ENCODE results near the gene RAB3C. TPM values are rescaled to one million over a fixed set of nuclear protein-coding genes. Genes with fewer than 3 reads are reported as not detected.

Gene RAB3C
- total RNA-seq, 1 donor from 2014 or later = 3.0 TPM

DNA sequence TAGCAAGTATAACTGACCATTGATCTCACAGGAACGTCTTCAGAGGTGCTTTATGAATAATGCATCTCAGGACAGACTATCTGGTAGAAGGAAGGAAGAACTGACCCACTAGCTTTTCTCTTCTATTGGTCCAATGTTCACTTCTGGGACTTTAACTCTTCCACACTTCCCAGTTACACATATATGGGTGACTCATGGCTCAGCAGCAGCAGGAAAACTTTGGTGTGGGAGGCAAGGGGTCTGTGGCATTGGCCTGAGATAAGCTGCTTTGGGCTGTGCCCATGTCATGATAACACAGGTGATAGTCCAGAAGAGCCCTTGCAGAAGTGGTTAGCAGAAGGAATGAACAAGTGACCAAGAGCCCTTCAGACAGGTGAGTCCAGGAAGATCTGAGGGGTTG is 148.8 kb downstream of the RAB3C start:
- TF ChIP-seq CTCF (IDR thresholded peaks at IDR 0.05) = no peak
- no peak for DNase-seq (ENCODE audit: low spot score in 2 of 2)
- intact Hi-C loops (cut with DNase I) = no loop called here

GRCh38 chr5:58735637-58736036 is 152.8 kb downstream of the RAB3C start:
- intact Hi-C loops (cut with DNase I) = no loop called here
- Histone ChIP-seq H3K27me3 (no peaks in the 10 kb centered on the region), H3K4me1 (no peaks in the 10 kb centered on the region), H3K27ac (no peak overlapping the region), H3K36me3 (no peaks in the 10 kb centered on the region), H3K4me3 (no peak overlapping the region), H3K9me3 (no peaks in the 10 kb centered on the region)
- no peak for TF ChIP-seq CTCF (IDR thresholded peaks at IDR 0.05)
- DNase-seq (ENCODE audit: low spot score in 2 of 2) = no peak

More for the DNA sequence above, 148.8 kb downstream of the RAB3C start:
- Histone ChIP-seq H3K36me3 (no peaks in the 10 kb centered on the region), H3K9me3 (no peaks in the 10 kb centered on the region), H3K4me1 (no peaks in the 10 kb centered on the region), H3K4me3 (no peak overlapping the region), H3K27ac (no peak overlapping the region), H3K27me3 (no peaks in the 10 kb centered on the region)

GRCh38 chr5:58736214-58736613 is 153.3 kb downstream of the RAB3C start:
- Histone ChIP-seq H3K4me1 (no peaks in the 10 kb centered on the region), H3K4me3 (no peak overlapping the region), H3K27ac (no peak overlapping the region), H3K9me3 (no peaks in the 10 kb centered on the region), H3K36me3 (no peaks in the 10 kb centered on the region), H3K27me3 (no peaks in the 10 kb centered on the region)
- no peak for DNase-seq (ENCODE audit: low spot score in 2 of 2)
- intact Hi-C loops (cut with DNase I) = no loop called here
- no peak for TF ChIP-seq CTCF (IDR thresholded peaks at IDR 0.05)

GRCh38 chr5:58737671-58738070 is 154.8 kb downstream of the RAB3C start:
- Histone ChIP-seq H3K27ac (no peak overlapping the region), H3K4me3 (no peak overlapping the region), H3K27me3 (no peaks in the 10 kb centered on the region), H3K4me1 (no peaks in the 10 kb centered on the region), H3K9me3 (no peaks in the 10 kb centered on the region), H3K36me3 (no peaks in the 10 kb centered on the region)
- no peak for DNase-seq (ENCODE audit: low spot score in 2 of 2)
- no peak for TF ChIP-seq CTCF (IDR thresholded peaks at IDR 0.05)
- intact Hi-C loops (cut with DNase I) = no loop called here

DNA sequence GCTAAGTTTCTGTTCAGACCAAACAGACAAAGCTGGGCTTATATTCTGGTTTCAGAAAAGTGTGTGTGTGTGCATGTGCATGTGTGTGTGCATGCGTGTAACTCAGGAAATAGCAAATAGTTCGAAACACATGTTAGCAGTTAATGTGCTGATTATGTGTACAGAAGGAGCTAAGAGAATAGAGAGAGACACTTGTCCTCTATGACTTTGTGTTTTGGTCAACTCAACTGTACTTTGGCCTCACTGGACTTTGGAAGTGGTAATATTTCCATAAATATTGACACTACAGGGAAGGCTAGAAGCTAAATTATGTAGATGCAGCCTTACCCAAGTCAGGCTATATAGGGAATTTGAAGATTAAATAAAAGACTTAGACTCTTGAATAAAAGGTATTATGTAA is 155.5 kb downstream of the RAB3C start:
- intact Hi-C loops (cut with DNase I) = no loop called here
- no peak for DNase-seq (ENCODE audit: low spot score in 2 of 2)
- Histone ChIP-seq H3K36me3 (no peaks in the 10 kb centered on the region), H3K9me3 (no peaks in the 10 kb centered on the region), H3K27ac (no peak overlapping the region), H3K4me1 (no peaks in the 10 kb centered on the region), H3K27me3 (no peaks in the 10 kb centered on the region), H3K4me3 (no peak overlapping the region)
- no peak for TF ChIP-seq CTCF (IDR thresholded peaks at IDR 0.05)

DNA sequence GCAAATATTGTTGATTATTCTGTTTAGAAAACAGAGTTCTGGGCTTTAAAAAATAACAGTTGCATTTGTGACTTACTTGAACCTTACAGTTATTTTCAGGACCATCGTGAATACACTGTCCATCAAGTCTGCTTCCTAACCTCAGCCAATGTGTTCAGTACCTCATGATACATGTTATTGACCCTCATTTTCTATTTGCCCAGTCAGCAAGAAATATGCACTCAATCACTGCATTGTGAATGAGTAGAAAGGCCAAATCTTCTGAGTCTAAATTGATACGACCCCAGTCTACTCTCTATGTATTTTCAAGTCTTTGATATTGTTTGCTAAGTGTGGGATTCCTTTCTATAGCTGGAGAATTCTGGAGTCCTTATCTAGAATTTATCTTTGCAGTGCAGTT is 156.2 kb downstream of the RAB3C start:
- DNase-seq (ENCODE audit: low spot score in 2 of 2) = no peak
- no peak for TF ChIP-seq CTCF (IDR thresholded peaks at IDR 0.05)
- no peaks in the 10 kb centered on the region for H3K27me3 ChIP-seq
- no peaks in the 10 kb centered on the region for H3K9me3 ChIP-seq
- intact Hi-C loops (cut with DNase I) = no loop called here
- H3K4me1 ChIP-seq = no peaks in the 10 kb centered on the region
- no peak overlapping the region for H3K27ac ChIP-seq
- no peak overlapping the region for H3K4me3 ChIP-seq
- no peaks in the 10 kb centered on the region for H3K36me3 ChIP-seq
